Natural killer cell (primary cell): ENCODE results near the gene PLXNA4. TPM values are rescaled to one million over a fixed set of nuclear protein-coding genes. Genes with fewer than 3 reads are reported as not detected.

ENCODE experiments used
- ATAC-seq, 3 donors: fragments of 150-1000 bp in 2 of 3; fragments of 200-7000 bp in 1 of 3; cut with Tn5 transposase; 1 replicate in 1 of 3; 2 replicates in 2 of 3; pipeline ENCODE4 v1.10.0; 2021; ENCODE audit warnings: mild to moderate bottlenecking in 2 of 3, moderate library complexity in 2 of 3
- DNase-seq, 2 donors: peaks; one replicate each; pipeline versions ENCODE4 v3.0.0 to v3.0.0-alpha.2; 2013 to 2021; ENCODE audit warnings: mixed read lengths in 1 of 2
- H3K27ac ChIP-seq: one replicate; pipeline ENCODE4 v1.5.1; 2013; ENCODE audit warnings: mild to moderate bottlenecking, low read length
- H3K27me3 ChIP-seq: one replicate; pipeline ENCODE4 v1.6.1; 2013; ENCODE audit warnings: low read length; ENCODE audit not compliant: control insufficient read depth, insufficient read depth
- H3K36me3 ChIP-seq: one replicate; pipeline ENCODE4 v1.6.1; 2013; ENCODE audit warnings: low read length; ENCODE audit not compliant: control insufficient read depth, insufficient read depth
- H3K4me1 ChIP-seq: one replicate; pipeline ENCODE4 v1.6.1; 2013; ENCODE audit warnings: low read length; ENCODE audit not compliant: control insufficient read depth, insufficient read depth
- H3K4me3 ChIP-seq: one replicate; pipeline ENCODE4 v1.5.1; 2013; ENCODE audit warnings: low read length
- H3K9me3 ChIP-seq: one replicate; pipeline ENCODE4 v1.6.1; 2013; ENCODE audit warnings: low read length; ENCODE audit not compliant: control insufficient read depth, insufficient read depth
- H3K27ac Mint-ChIP-seq, 2 donors: one replicate each; pipeline ENCODE4 v1.8.0; 2022; ENCODE audit warnings: mild to moderate bottlenecking in 2 of 2, mixed read lengths in 2 of 2, moderate library complexity in 1 of 2
- H3K27me3 Mint-ChIP-seq, 2 donors: one replicate each; pipeline ENCODE4 v1.8.0; 2022; ENCODE audit warnings: low read depth in 2 of 2, mixed read lengths in 2 of 2
- H3K36me3 Mint-ChIP-seq: one replicate; pipeline ENCODE4 v1.8.0; 2022; ENCODE audit warnings: mixed read lengths
- H3K4me1 Mint-ChIP-seq, 2 donors: one replicate each; pipeline ENCODE4 v1.8.0; 2022; ENCODE audit warnings: mixed read lengths in 2 of 2
- H3K4me3 Mint-ChIP-seq: one replicate; pipeline ENCODE4 v1.8.0; 2022; ENCODE audit warnings: mild to moderate bottlenecking, moderate library complexity, mixed read lengths
- H3K9me3 Mint-ChIP-seq, 2 donors: one replicate each; pipeline ENCODE4 v1.8.0; 2022; ENCODE audit warnings: mixed read lengths in 2 of 2
- WGBS: methylation state at CpG from one replicate; pipeline ENCODE4 v1.1.7; 2013; ENCODE audit warnings: missing lambda C conversion rate; ENCODE audit not compliant: insufficient coverage; 5-methylcytosine and 5-hydroxymethylcytosine counted together
- intact Hi-C: fragments of 100-400 bp; cut with micrococcal nuclease; formaldehyde crosslinking; loops from one replicate; pipeline ENCODE4 v1.14.2; 2022
- total RNA-seq, 4 donors: library from RNA; stranded (reverse); fragments of 120-200 nt in 1 of 4; gene quantifications; one replicate each; pipeline versions ENCODE4 v1.2.3 to v1.2.4, GENCODE V29; 2013 to 2022
- TF ChIP-seq, protein P1 (sequence below): fragments of 200-600 bp; IDR thresholded peaks from one replicate; pipeline ENCODE4 v1.8.0; 2022; ENCODE audit warnings: antibody characterized with exemption

PLXNA4 gene
- total RNA-seq, 3 donors from 2014 or later (not counting 1 experiment from before 2014, with no cell fraction given): 5.1 to 15.3 (median 10.9) TPM

DNA sequence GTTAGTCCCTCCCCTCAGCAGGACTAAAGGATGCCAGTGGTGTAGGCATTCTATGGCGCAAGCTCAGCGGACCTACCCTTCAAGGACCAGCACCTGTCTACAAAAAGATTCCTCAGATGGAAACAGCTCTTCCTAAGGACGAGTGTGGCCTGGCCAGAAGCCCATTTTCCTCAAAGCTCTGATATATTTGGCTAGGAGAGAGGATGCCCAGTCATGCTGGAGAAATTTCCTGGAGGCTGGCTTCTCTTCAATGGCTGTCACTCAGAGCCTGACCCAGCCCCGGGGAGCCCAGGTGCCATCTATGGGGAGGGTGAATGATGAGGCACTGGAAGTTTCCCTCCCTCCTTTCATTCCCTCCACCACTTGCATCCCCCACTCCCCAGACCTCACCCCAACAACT is 111.5 kb downstream of the PLXNA4 start:
- no peak for ATAC-seq
- no peaks in the 10 kb centered on the region for H3K9me3 ChIP-seq
- H3K4me3 Mint-ChIP-seq: no peak overlapping the region
- peaks cover 0 to 25% of the 10 kb centered on the region in 2 donors for H3K27me3 Mint-ChIP-seq
- H3K4me1 Mint-ChIP-seq: peaks cover 33 to 39% of the 10 kb centered on the region in 2 donors
- no peak overlapping the region for H3K27ac ChIP-seq
- H3K27me3 ChIP-seq: no peaks in the 10 kb centered on the region
- peaks cover 7% of the 10 kb centered on the region for H3K4me1 ChIP-seq
- H3K4me3 ChIP-seq: no peak overlapping the region
- no peaks in the 10 kb centered on the region for H3K9me3 Mint-ChIP-seq
- DNase-seq: no peak
- TF ChIP-seq, protein P1, sequence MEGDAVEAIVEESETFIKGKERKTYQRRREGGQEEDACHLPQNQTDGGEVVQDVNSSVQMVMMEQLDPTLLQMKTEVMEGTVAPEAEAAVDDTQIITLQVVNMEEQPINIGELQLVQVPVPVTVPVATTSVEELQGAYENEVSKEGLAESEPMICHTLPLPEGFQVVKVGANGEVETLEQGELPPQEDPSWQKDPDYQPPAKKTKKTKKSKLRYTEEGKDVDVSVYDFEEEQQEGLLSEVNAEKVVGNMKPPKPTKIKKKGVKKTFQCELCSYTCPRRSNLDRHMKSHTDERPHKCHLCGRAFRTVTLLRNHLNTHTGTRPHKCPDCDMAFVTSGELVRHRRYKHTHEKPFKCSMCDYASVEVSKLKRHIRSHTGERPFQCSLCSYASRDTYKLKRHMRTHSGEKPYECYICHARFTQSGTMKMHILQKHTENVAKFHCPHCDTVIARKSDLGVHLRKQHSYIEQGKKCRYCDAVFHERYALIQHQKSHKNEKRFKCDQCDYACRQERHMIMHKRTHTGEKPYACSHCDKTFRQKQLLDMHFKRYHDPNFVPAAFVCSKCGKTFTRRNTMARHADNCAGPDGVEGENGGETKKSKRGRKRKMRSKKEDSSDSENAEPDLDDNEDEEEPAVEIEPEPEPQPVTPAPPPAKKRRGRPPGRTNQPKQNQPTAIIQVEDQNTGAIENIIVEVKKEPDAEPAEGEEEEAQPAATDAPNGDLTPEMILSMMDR: no peak
- H3K36me3 Mint-ChIP-seq: no peaks in the 10 kb centered on the region
- no peaks in the 10 kb centered on the region for H3K36me3 ChIP-seq
- WGBS: 92% methylated on average over 3 of the region's 4 CpGs
- H3K27ac Mint-ChIP-seq: no peak overlapping the region
- intact Hi-C loops: no loop called here

DNA sequence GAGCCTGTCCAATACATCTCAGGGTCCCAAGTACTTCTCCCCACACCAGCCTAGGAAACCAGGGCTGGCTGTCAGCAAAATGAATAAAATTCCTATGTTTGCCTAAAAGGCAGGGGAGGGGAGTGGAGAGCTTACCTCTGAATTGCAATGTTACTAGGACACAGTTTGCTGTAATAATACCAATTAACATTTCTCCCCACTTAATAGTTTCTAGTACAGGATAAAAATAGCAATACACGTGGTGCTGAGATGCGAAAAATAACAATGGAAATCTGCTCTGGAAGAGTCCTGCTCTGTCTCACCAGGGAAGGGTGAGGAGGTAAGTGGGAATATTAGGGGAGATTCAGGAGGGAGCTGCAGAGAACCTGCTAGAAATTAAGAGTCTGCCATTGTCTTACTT is 112.3 kb downstream of the PLXNA4 start:
- Histone ChIP-seq H3K9me3 (no peaks in the 10 kb centered on the region), H3K27ac (no peak overlapping the region), H3K36me3 (no peaks in the 10 kb centered on the region), H3K4me1 (peaks cover 7% of the 10 kb centered on the region), H3K4me3 (no peak overlapping the region), H3K27me3 (no peaks in the 10 kb centered on the region)
- H3K4me1 Mint-ChIP-seq: peaks cover 33 to 39% of the 10 kb centered on the region in 2 donors
- TF ChIP-seq, protein P1: no peak
- intact Hi-C loops: no loop called here
- H3K27ac Mint-ChIP-seq: no peak overlapping the region
- ATAC-seq (no peak), DNase-seq (no peak)
- H3K36me3 Mint-ChIP-seq: no peaks in the 10 kb centered on the region
- peaks cover 0 to 25% of the 10 kb centered on the region in 2 donors for H3K27me3 Mint-ChIP-seq
- H3K4me3 Mint-ChIP-seq: no peak overlapping the region
- no peaks in the 10 kb centered on the region for H3K9me3 Mint-ChIP-seq
- 85% methylated on average over 2 of the region's 2 CpGs for whole genome bisulfite sequencing

DNA sequence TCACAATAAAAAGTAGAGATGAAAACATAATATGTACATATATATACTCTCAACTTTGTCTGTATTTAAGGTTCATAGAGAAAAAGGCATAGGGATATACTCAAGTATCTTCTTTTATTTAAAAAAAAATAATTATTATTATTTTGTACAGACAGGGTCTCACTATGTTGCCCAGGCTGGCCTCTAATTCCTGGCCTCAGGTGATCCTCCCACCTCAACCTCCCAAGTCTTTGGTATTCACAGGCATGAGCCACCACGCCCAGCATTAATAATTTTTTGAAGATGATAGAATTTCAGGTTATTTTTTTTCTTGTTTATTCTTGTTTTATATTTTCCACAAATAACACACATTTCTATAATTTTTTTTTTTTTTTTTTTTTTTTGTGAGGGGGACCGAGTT is 113.8 kb downstream of the PLXNA4 start:
- no peaks in the 10 kb centered on the region for H3K9me3 Mint-ChIP-seq
- no peak overlapping the region for H3K4me3 Mint-ChIP-seq
- no peaks in the 10 kb centered on the region for H3K36me3 Mint-ChIP-seq
- peak overlapping the region in 1 of 2 donors; percentile 87 for H3K27ac Mint-ChIP-seq
- Histone ChIP-seq H3K27me3 (no peaks in the 10 kb centered on the region), H3K4me1 (peaks cover 7% of the 10 kb centered on the region), H3K4me3 (no peak overlapping the region), H3K36me3 (no peaks in the 10 kb centered on the region), H3K9me3 (no peaks in the 10 kb centered on the region), H3K27ac (no peak overlapping the region)
- DNase-seq (no peak), ATAC-seq (no peak)
- WGBS: 80% methylated on average over 1 of the region's 2 CpGs
- H3K27me3 Mint-ChIP-seq: peaks cover 0 to 26% of the 10 kb centered on the region in 2 donors
- intact Hi-C loops: no loop called here
- TF ChIP-seq, protein P1: no peak
- peaks cover 42 to 46% of the 10 kb centered on the region in 2 donors for H3K4me1 Mint-ChIP-seq

DNA sequence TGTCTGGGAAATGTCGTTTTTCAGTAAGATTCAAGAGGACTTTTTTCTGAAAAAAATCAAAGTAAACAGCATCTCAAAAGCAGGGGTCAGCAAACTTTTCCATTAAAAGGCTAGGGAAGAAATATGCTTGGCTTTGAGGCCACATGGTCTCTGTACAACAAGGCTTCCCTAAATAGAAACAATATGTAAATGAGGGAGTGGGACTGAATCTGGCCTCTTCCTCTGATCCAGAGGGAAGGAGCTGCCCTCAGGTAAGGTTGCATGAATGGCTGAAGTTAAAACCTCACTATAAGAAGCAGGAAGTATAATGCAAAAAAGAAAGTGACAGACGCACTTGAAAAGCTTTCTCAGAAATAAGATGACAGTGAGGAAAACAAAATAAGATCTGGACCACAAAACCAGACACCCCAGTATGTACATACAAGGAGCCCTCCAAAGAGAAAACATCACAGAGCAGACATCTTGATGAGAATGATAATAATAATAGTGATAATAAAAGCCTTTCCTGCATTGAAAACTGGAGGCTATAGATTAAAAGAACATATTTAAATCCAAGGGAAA is 115.2 kb downstream of the PLXNA4 start:
- DNase-seq: peak in 1 of 2 donors; percentile 42
- Histone ChIP-seq H3K27me3 (no peaks in the 10 kb centered on the region), H3K4me1 (peaks cover 13% of the 10 kb centered on the region), H3K27ac (peak overlapping the region; percentile 37), H3K9me3 (no peaks in the 10 kb centered on the region), H3K36me3 (no peaks in the 10 kb centered on the region), H3K4me3 (no peak overlapping the region)
- peak overlapping the region; percentile 73 for H3K4me3 Mint-ChIP-seq
- ATAC-seq: peak; percentile 36 to 80 (median 55)
- H3K27me3 Mint-ChIP-seq: peaks cover 0 to 24% of the 10 kb centered on the region in 2 donors
- TF ChIP-seq, protein P1: no peak
- no peaks in the 10 kb centered on the region for H3K9me3 Mint-ChIP-seq
- peak overlapping the region; percentile 68 to 87 for H3K27ac Mint-ChIP-seq
- no peaks in the 10 kb centered on the region for H3K36me3 Mint-ChIP-seq
- 80% methylated on average over 1 of the region's 2 CpGs for WGBS
- intact Hi-C loops: no loop called here
- H3K4me1 Mint-ChIP-seq: peaks cover 47 to 51% of the 10 kb centered on the region in 2 donors
